GM12878 (cell line): ENCODE results near the gene REXO1. TPM values are rescaled to one million over a fixed set of nuclear protein-coding genes. Genes with fewer than 3 reads are reported as not detected.

Experiments used
- ATAC-seq: fragments of 200-7000 bp; cut with Tn5 transposase; 3 replicates; pipeline ENCODE4 v1.9.1; 2020; ENCODE audit warnings: mild to moderate bottlenecking, moderate library complexity
- BruUV-seq: library from RNA; stranded (reverse); fragments of 400-500 nt; replicated peaks from 2 replicates; lab custom pipeline; 2021; lab: Mats Ljungman, UMichigan
- CTCF ChIA-PET: fragments of 300-600 bp; sonication (Branson Sonifier 250); formaldehyde crosslinking; extraction: SDS; loops from one replicate; lab custom pipeline; 2021; ENCODE audit warnings: inconsistent platforms; lab: Yijun Ruan, JAX
- POLR2A ChIA-PET: fragments of 350-600 bp; formaldehyde crosslinking; extraction: SDS; loops from one replicate; lab custom pipeline; 2021; ENCODE audit warnings: inconsistent platforms; lab: Charles Lee
- RAD21 ChIA-PET: fragments of 300-600 bp; sonication (Branson Sonifier 250); formaldehyde crosslinking; loops from one replicate; lab custom pipeline; 2023; ENCODE audit warnings: antibody characterized with exemption; ENCODE audit not compliant: unreplicated experiment; lab: Charles Lee
- SMC1A ChIA-PET: fragments of 300-600 bp; sonication (Branson Sonifier 250); formaldehyde crosslinking; loops from one replicate; lab custom pipeline; 2023; ENCODE audit not compliant: unreplicated experiment, uncharacterized antibody; lab: Charles Lee
- DNase-seq: peaks from one replicate; pipeline ENCODE4 v3.0.0-alpha.2; 2011; ENCODE audit warnings: low read depth, low spot score
- FAIRE-seq: peaks from 3 replicates; lab custom pipeline; 2011; peaks lifted over from hg19 to GRCh38; lab: Jason Lieb, UNC
- H2AFZ ChIP-seq: 2 replicates; pipeline ENCODE4 v1.6.0; 2011; ENCODE audit warnings: low read depth, low read length, control low read depth; ENCODE audit not compliant: control insufficient read depth
- H3K27ac ChIP-seq: 2 replicates; pipeline ENCODE4 v1.5.1; 2011; ENCODE audit warnings: control low read depth; ENCODE audit not compliant: control insufficient read depth, insufficient read depth
- H3K27me3 ChIP-seq, 2 experiments: replicated peaks in 1 of 2; 2 replicates each; pipeline versions ENCODE4 v1.6.0 to v1.6.1; 2011; ENCODE audit warnings: low read length in 1 of 2; ENCODE audit not compliant: control insufficient read depth in 2 of 2, insufficient read depth in 2 of 2
- H3K36me3 ChIP-seq, 2 experiments: 2 replicates each; pipeline ENCODE4 v1.5.1; 2011; ENCODE audit warnings: low read length in 1 of 2; ENCODE audit not compliant: control insufficient read depth in 2 of 2, insufficient read depth in 2 of 2
- H3K4me1 ChIP-seq: 2 replicates; pipeline ENCODE4 v1.6.1; 2011; ENCODE audit warnings: mild to moderate bottlenecking, low read length, moderate library complexity, mixed read lengths; ENCODE audit not compliant: control insufficient read depth, insufficient read depth
- H3K4me2 ChIP-seq: 2 replicates; pipeline ENCODE4 v1.6.0; 2011; ENCODE audit warnings: control low read depth; ENCODE audit not compliant: control insufficient read depth, insufficient read depth
- H3K4me3 ChIP-seq: fragments of 200-600 bp; sonication (generic); 2 replicates; pipeline ENCODE4 v1.5.1; 2016
- H3K79me2 ChIP-seq: 2 replicates; pipeline ENCODE4 v1.6.0; 2011; ENCODE audit warnings: low read length; ENCODE audit not compliant: control insufficient read depth, insufficient read depth
- H3K9ac ChIP-seq: 2 replicates; pipeline ENCODE4 v1.8.0; 2011; ENCODE audit warnings: low read length, control low read depth, mixed read lengths; ENCODE audit not compliant: control insufficient read depth, insufficient read depth
- H3K9me3 ChIP-seq: replicated peaks from 3 replicates; pipeline ENCODE4 v1.5.1; 2011; ENCODE audit warnings: mild to moderate bottlenecking, low read length; ENCODE audit not compliant: control insufficient read depth, insufficient read depth
- H4K20me1 ChIP-seq: 2 replicates; pipeline ENCODE4 v1.6.0; 2011; ENCODE audit not compliant: control insufficient read depth, insufficient read depth
- BHLHE40 ChIP-seq, 2 experiments: fragments of 450-650 bp in 1 of 2; IDR thresholded peaks; 2 replicates each; pipeline ENCODE4 v1.6.1; 2011 to 2017; ENCODE audit warnings: low read depth in 2 of 2, borderline replicate concordance in 1 of 2, improper control_type of control experiment in 1 of 2, low read length in 1 of 2, mild to moderate bottlenecking in 1 of 2
- BRCA1 ChIP-seq: IDR thresholded peaks from 2 replicates; pipeline ENCODE4 v1.6.1; 2011; ENCODE audit warnings: low read depth, low read length, improper control_type of control experiment
- DPF2 ChIP-seq: fragments of 450-650 bp; IDR thresholded peaks from 2 replicates; pipeline ENCODE4 v1.6.1; 2017; ENCODE audit warnings: mild to moderate bottlenecking
- E2F4 ChIP-seq: IDR thresholded peaks from 2 replicates; pipeline ENCODE4 v1.6.1; 2012; ENCODE audit warnings: low read depth, low read length, improper control_type of control experiment
- FOXK2 ChIP-seq: fragments of 450-650 bp; IDR thresholded peaks from 2 replicates; pipeline ENCODE4 v1.6.1; 2017; ENCODE audit warnings: mild to moderate bottlenecking, moderate library complexity
- FOXM1 ChIP-seq: IDR thresholded peaks from 2 replicates; pipeline ENCODE4 v1.6.1; 2012; ENCODE audit warnings: low read depth, mild to moderate bottlenecking, inconsistent platforms, low read length, moderate library complexity
- JUNB ChIP-seq: IDR thresholded peaks from 2 replicates; pipeline ENCODE4 v1.6.1; 2016; ENCODE audit warnings: antibody characterized with exemption, mild to moderate bottlenecking
- MEF2A ChIP-seq: IDR thresholded peaks from 2 replicates; pipeline ENCODE4 v1.6.1; 2011; ENCODE audit warnings: low read depth, mild to moderate bottlenecking, low read length, moderate library complexity; ENCODE audit not compliant: insufficient read depth
- NR2C1 ChIP-seq: fragments of 450-650 bp; IDR thresholded peaks from 2 replicates; pipeline ENCODE4 v1.6.1; 2017; ENCODE audit warnings: antibody characterized with exemption, mild to moderate bottlenecking, moderate library complexity
- PAX8 ChIP-seq: fragments of 450-650 bp; IDR thresholded peaks from 2 replicates; pipeline ENCODE4 v1.6.1; 2017; ENCODE audit warnings: mild to moderate bottlenecking, moderate library complexity
- POU2F2 ChIP-seq: IDR thresholded peaks from 3 replicates; pipeline ENCODE4 v1.6.1; 2011; ENCODE audit warnings: low read depth, mild to moderate bottlenecking, low read length, borderline replicate concordance
- RCOR1 ChIP-seq: conservative IDR thresholded peaks from 2 replicates; pipeline ENCODE4 v1.6.1; 2012; ENCODE audit warnings: low read depth, low read length, improper control_type of control experiment
- SMAD1 ChIP-seq: fragments of 450-650 bp; IDR thresholded peaks from 2 replicates; pipeline ENCODE4 v1.6.1; 2018; ENCODE audit warnings: mild to moderate bottlenecking, low read depth; ENCODE audit not compliant: partially characterized antibody
- TARDBP ChIP-seq: IDR thresholded peaks from 2 replicates; pipeline ENCODE4 v1.6.1; 2016; ENCODE audit warnings: borderline replicate concordance
- USF2 ChIP-seq: IDR thresholded peaks from 2 replicates; pipeline ENCODE4 v1.6.1; 2011; ENCODE audit warnings: low read depth, low read length, improper control_type of control experiment, borderline replicate concordance
- WRNIP1 ChIP-seq: IDR thresholded peaks from 2 replicates; pipeline ENCODE4 v1.6.1; 2011; ENCODE audit warnings: low read depth, low read length, improper control_type of control experiment, borderline replicate concordance
- WGBS: methylation state at CpG from one replicate; pipeline ENCODE4 v1.1.6; 2016; ENCODE audit warnings: low lambda C conversion rate; ENCODE audit not compliant: insufficient replicate concordance, insufficient coverage; ENCODE audit errors: missing lambda C conversion rate; 5-methylcytosine and 5-hydroxymethylcytosine counted together
- in situ Hi-C: fragments of 300-500 bp; cut with MboI; formaldehyde crosslinking; loops from 9 replicates; pipeline ENCODE4 v1.14.3; 2018; ENCODE audit warnings: mixed read lengths
- intact Hi-C: fragments of 100-400 bp; cut with micrococcal nuclease; formaldehyde crosslinking; loops from one replicate; pipeline ENCODE4 v1.14.2; 2022; ENCODE audit not compliant: unreplicated experiment
- polyA plus RNA-seq, 11 experiments: library from polyadenylated mRNA; depleted of rRNA in 4 of 11; unstranded in 6 of 11; stranded (reverse) in 5 of 11; fragments of >200 nt; fragmentation: Nextera tagmentation in 4 of 11; fragmentation: Illumina TruSeq in 1 of 11; extraction: Ambion mirVana in 4 of 11; extraction: Trizol in 1 of 11; gene quantifications; 1 replicate in 1 of 11; 2 replicates in 10 of 11; pipeline versions ENCODE4 v1.2.1 to v1.2.3, GENCODE V29; 2011 to 2016; ENCODE audit warnings: inconsistent platforms in 2 of 11, missing spikeins in 2 of 11, low read depth in 1 of 11
- total RNA-seq, 4 experiments: library from RNA; depleted of rRNA in 3 of 4; stranded (reverse); fragments of >200 nt in 3 of 4; fragmentation: Illumina TruSeq in 1 of 4; extraction: Trizol in 1 of 4; gene quantifications; 2 replicates each; pipeline versions ENCODE4 v1.2.1 to v1.2.3, GENCODE V29; 2013 to 2021

Gene REXO1
- total and polyA plus RNA-seq, 10 of the 15 experiments (the other 5 are each of a cell fraction or from before 2014, with no cell fraction given), result 0.03 to 45.2 (median 8.4) TPM

DNA sequence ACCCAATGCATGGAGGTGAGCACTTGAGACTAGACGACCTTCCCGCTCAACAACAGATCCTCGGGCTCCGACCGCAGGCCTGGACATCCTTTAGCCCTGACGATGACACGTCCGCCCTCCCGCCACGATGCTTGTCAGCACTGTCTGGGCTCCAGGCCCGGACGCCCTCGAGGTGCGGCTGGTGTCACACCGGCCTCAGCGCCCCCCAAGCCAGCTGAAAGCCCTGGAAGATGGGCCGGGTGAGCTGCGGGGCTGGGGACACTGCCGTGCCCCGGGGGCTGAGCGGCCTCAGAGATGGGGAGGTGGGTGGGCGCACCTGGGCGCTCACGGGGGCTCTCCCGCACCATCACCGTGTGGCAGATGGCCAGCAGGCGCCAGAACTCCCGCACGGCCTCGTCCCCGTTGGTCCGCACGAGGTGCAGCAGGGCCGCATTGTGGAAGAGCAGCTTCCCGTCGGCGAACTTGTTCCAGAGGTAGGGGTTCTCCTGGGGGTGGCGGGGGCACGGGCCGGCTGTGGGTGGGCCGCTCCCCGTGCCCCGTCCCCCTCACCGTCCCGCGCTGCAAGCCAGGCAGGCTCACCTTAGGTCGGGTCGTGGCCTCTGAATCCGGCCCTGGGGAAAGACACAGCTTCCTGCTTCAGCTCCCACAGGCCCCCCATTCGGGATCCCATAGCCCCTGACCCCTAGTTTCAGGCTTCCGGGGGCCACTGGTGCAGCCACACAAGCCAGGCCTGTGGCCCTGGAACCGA, 51.7 kb downstream of the REXO1 start:
- in situ Hi-C loops (no loop called here), intact Hi-C loops (no loop called here)

More for the DNA sequence above, 51.7 kb downstream of the REXO1 start:
- Histone ChIP-seq H3K9me3 (no peaks in the 10 kb centered on the region), H3K27me3 (no peaks in the 10 kb centered on the region), H3K27ac (no peak overlapping the region), H3K79me2 (no peaks in the 10 kb centered on the region), H3K4me2 (no peak overlapping the region), H3K9ac (no peak overlapping the region), H4K20me1 (no peaks in the 10 kb centered on the region), H2AFZ (no peak overlapping the region), H3K4me1 (no peaks in the 10 kb centered on the region), H3K4me3 (no peak overlapping the region), H3K36me3 (no peaks in the 10 kb centered on the region)
- TF ChIP-seq FOXK2, result no peak
- TF ChIP-seq POU2F2, result no peak
- TF ChIP-seq WRNIP1, result no peak
- TF ChIP-seq JUNB, result no peak
- TF ChIP-seq FOXM1, result no peak
- no peak for TF ChIP-seq PAX8
- no peak for TF ChIP-seq USF2
- no peak for TF ChIP-seq NR2C1
- no peak for TF ChIP-seq MEF2A
- TF ChIP-seq E2F4, result no peak
- TF ChIP-seq RCOR1, result no peak
- no peak for TF ChIP-seq TARDBP
- TF ChIP-seq BRCA1, result no peak
- no peak for TF ChIP-seq DPF2
- no peak for TF ChIP-seq BHLHE40 (IDR thresholded peaks at IDR 0.05; ENCODE audit: borderline replicate concordance in 1 of 2, low read depth in 2 of 2, low read length in 1 of 2)
- no peak for TF ChIP-seq SMAD1
- DNase-seq, result no peak
- no TSS peak for BruUV-seq
- SMC1A ChIA-PET, result interaction anchor here (0.6 to 1.1 kb wide), 3 partner anchors 124 to 257 kb away, joined by 3 read pairs; no protein-coding TSS in a partner anchor
- POLR2A ChIA-PET, result interaction anchor here (0.6 kb wide), 1 partner anchor 210 kb away, joined by 8 read pairs; no protein-coding TSS in a partner anchor
- no peak for FAIRE-seq
- ATAC-seq, result no peak
- CTCF ChIA-PET, result interaction anchor here (1.0 to 3.5 kb wide), 3 partner anchors 15 to 250 kb away, joined by 5 to 16 read pairs (median 7); no protein-coding TSS in a partner anchor
- RAD21 ChIA-PET, result interaction anchor here (1.7 kb wide), 1 partner anchor 250 kb away, joined by 4 read pairs; no protein-coding TSS in a partner anchor
- WGBS, result 56% methylated on average over 51 of the region's 52 CpGs
